Cerebellar nuclear complex (tissue), 1 donor: ENCODE data around the gene SFTPB.

Experiments
- DNase-seq, 2 experiments: peaks; one replicate each; lab custom pipeline; 2025; lab: John Stamatoyannopoulos, UW

The SFTPB gene

DNA sequence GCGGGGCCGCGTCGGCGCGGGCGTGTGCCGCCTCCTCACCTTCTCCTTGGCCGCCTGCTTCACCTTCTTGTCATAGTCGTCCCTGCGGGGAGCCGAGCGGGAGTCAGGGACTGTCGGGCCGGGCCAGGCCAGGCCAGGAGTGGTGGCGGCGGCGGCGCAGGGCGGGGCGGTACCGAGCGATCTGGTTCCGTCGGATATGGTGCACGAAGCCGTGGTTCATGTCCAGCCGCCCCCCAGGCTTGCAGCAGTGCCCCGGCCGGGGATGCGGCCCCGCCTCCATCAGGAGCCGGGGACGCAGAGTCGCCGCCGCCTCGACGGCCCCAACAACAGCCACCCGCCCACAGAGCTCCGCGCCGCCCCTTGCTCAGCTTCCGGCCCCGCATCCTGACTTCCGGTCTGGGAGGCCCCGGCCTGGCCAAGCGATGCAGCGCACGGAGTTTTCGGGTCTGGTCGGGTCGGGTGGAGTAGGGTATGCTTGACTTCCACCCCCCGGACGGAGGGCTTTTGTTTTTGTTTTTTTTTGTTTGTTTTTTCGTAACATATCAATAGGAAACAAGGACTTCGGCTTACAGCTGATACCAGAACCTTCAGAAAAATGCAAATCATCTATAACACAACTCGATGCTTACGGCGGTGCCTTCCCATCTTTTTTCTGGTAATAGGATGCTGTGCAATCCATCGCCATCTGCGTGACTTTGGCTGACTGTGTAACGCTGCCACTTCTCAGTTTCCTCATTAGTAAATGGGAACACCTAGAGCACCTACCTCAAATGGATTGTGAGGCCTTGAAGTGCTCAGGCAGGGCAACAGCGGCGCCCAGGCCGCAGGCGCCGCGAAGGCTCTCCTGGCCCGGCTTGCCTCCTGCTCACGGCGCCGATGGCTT is 56.1 kb downstream of the SFTPB start, which contains the start of gene C2orf68:
Gene C2orf68, minus strand, starts transcription at position 362 of the 883 bp plus-strand sequence. Its CDS starts 82 bp downstream, at position 280.
- DNase-seq = peak; percentile 50 to 80

DNA sequence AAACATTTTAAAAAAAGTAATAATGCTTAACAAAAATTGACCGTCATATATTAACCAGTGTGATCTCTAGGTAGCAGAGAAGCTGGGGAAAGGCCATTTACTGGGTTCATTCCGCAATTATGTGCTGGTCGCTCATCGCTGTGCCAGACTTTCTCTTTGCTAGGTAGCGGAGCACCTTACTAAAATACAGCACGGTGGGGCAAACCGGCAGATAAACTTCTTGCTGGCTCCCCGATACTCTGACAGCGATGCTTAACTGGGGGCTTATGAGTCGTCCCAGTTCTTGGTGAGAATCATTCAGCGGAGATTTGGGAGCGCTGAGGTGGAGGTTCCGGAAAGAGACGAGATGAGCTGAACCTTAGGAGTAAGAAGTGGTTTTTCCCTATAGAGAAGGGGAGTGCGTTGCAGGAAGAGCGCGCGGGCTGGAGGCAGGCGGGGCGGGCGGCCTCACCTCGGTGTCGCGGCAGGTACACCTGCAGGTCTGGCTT is 56.7 kb downstream of the SFTPB start:
- no peak for DNase-seq
